GM19193 (cell line): ENCODE data around the gene FAR2.

ENCODE experiments used
- POLR2A ChIP-seq: IDR thresholded peaks from 4 replicates; pipeline ENCODE4 v1.6.1; 2011; ENCODE audit not compliant: insufficient read depth, insufficient read length; ENCODE audit errors: extremely low read depth

FAR2 gene

GRCh38 chr12:29310899-29311298 lies 161.8 kb downstream of the FAR2 start:
- TF ChIP-seq POLR2A = no peak

- TF ChIP-seq POLR2A = no peak
Measured at GRCh38 chr12:29314416-29314815, 165.3 kb downstream of the FAR2 start.

- no peak for TF ChIP-seq POLR2A
Measured at GRCh38 chr12:29316752-29317151, 167.7 kb downstream of the FAR2 start.

- no peak for TF ChIP-seq POLR2A
Measured at GRCh38 chr12:29317556-29318363, 168.7 kb downstream of the FAR2 start.

GRCh38 chr12:29320295-29321085 lies 171.4 kb downstream of the FAR2 start:
- no peak for TF ChIP-seq POLR2A

GRCh38 chr12:29322157-29322556 lies 173.1 kb downstream of the FAR2 start:
- TF ChIP-seq POLR2A = no peak

GRCh38 chr12:29329411-29329810 lies 180.3 kb downstream of the FAR2 start:
- no peak for TF ChIP-seq POLR2A

GRCh38 chr12:29333178-29333577 lies 184.1 kb downstream of the FAR2 start:
- no peak for TF ChIP-seq POLR2A

GRCh38 chr12:29334937-29335336 lies 185.9 kb downstream of the FAR2 start:
- no peak for TF ChIP-seq POLR2A

GRCh38 chr12:29337325-29337724 lies 188.2 kb downstream of the FAR2 start:
- no peak for TF ChIP-seq POLR2A

- TF ChIP-seq POLR2A = no peak
Measured at GRCh38 chr12:29343022-29343799, 194.1 kb downstream of the FAR2 start.

- no peak for TF ChIP-seq POLR2A
Measured at GRCh38 chr12:29346769-29347421, 197.8 kb downstream of the FAR2 start.

GRCh38 chr12:29350080-29350479 lies 201.0 kb downstream of the FAR2 start:
- no peak for TF ChIP-seq POLR2A

- TF ChIP-seq POLR2A = no peak
Measured at GRCh38 chr12:29354954-29355353, 205.9 kb downstream of the FAR2 start.

GRCh38 chr12:29365091-29365490 lies 216.0 kb downstream of the FAR2 start:
- no peak for TF ChIP-seq POLR2A

- TF ChIP-seq POLR2A = no peak
Measured at GRCh38 chr12:29374012-29374411, 224.9 kb downstream of the FAR2 start.

- TF ChIP-seq POLR2A = no peak
Measured at GRCh38 chr12:29374913-29375312, 225.8 kb downstream of the FAR2 start.
